GM12874 (cell line): ENCODE measurements around the gene MYBPC1.

ENCODE experiments used
- TF ChIP-seq, protein P1 (sequence below): IDR thresholded peaks from 2 replicates; pipeline ENCODE4 v1.5.1; 2011; ENCODE audit warnings: low read depth, mild to moderate bottlenecking, control low read depth, low read length, moderate library complexity; ENCODE audit not compliant: insufficient read depth

The MYBPC1 gene, protein sequence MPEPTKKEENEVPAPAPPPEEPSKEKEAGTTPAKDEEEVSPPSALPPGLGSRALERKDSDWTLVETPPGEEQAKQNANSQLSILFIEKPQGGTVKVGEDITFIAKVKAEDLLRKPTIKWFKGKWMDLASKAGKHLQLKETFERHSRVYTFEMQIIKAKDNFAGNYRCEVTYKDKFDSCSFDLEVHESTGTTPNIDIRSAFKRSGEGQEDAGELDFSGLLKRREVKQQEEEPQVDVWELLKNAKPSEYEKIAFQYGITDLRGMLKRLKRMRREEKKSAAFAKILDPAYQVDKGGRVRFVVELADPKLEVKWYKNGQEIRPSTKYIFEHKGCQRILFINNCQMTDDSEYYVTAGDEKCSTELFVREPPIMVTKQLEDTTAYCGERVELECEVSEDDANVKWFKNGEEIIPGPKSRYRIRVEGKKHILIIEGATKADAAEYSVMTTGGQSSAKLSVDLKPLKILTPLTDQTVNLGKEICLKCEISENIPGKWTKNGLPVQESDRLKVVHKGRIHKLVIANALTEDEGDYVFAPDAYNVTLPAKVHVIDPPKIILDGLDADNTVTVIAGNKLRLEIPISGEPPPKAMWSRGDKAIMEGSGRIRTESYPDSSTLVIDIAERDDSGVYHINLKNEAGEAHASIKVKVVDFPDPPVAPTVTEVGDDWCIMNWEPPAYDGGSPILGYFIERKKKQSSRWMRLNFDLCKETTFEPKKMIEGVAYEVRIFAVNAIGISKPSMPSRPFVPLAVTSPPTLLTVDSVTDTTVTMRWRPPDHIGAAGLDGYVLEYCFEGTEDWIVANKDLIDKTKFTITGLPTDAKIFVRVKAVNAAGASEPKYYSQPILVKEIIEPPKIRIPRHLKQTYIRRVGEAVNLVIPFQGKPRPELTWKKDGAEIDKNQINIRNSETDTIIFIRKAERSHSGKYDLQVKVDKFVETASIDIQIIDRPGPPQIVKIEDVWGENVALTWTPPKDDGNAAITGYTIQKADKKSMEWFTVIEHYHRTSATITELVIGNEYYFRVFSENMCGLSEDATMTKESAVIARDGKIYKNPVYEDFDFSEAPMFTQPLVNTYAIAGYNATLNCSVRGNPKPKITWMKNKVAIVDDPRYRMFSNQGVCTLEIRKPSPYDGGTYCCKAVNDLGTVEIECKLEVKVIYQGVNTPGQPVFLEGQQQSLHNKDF

DNA sequence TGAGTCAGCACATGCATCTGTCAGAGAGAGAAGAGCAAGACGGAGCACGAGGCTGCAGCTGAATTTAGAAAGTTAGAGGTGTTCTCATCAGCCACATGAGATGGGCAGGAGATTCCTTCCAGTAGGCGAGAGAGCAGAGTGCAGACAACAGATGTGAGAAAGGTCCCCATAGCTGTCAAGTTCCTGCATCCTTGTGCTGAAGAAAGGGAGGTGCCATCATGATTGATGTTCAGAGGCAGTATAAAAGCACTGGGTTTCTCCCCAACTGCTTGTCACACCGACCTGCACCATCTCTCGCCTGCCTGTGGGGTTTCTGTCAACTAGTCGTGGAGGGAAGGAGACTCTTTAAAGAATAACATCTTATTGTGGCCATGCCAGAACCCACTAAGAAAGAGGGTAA lies at the start of gene MYBPC1:
Gene MYBPC1, plus strand, starts transcription at position 272 of the 400 bp plus-strand sequence. Its CDS starts 100 bp downstream, at position 372.
- TF ChIP-seq, protein P1, sequence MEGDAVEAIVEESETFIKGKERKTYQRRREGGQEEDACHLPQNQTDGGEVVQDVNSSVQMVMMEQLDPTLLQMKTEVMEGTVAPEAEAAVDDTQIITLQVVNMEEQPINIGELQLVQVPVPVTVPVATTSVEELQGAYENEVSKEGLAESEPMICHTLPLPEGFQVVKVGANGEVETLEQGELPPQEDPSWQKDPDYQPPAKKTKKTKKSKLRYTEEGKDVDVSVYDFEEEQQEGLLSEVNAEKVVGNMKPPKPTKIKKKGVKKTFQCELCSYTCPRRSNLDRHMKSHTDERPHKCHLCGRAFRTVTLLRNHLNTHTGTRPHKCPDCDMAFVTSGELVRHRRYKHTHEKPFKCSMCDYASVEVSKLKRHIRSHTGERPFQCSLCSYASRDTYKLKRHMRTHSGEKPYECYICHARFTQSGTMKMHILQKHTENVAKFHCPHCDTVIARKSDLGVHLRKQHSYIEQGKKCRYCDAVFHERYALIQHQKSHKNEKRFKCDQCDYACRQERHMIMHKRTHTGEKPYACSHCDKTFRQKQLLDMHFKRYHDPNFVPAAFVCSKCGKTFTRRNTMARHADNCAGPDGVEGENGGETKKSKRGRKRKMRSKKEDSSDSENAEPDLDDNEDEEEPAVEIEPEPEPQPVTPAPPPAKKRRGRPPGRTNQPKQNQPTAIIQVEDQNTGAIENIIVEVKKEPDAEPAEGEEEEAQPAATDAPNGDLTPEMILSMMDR = no peak

- TF ChIP-seq, protein P1 = no peak
Measured at GRCh38 chr12:101551362-101552114, 43.2 kb upstream of the MYBPC1 start.

GRCh38 chr12:101552277-101552676 lies 42.5 kb upstream of the MYBPC1 start:
- TF ChIP-seq, protein P1 = no peak

GRCh38 chr12:101557094-101557493 lies 37.7 kb upstream of the MYBPC1 start:
- TF ChIP-seq, protein P1 = no peak

DNA sequence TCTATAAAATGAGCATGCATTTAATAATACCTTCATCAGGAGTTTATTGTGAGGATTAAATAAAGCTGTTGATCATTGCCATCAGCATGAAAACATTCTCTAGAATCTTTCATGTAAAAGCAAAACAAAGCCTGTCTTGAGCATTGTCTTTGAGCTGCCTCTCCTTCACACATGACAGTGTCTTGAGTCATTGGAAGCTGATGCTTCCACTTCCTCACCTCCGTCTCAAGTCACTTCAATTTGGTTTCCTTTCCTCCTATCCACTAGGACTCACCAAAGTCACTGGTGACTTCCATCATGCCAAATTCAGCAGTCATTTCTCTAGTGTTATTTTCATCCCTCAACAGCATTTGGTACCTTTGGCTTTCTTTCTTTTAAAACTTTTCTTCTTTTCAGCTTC lies 31.6 kb upstream of the MYBPC1 start:
- TF ChIP-seq, protein P1 = no peak

DNA sequence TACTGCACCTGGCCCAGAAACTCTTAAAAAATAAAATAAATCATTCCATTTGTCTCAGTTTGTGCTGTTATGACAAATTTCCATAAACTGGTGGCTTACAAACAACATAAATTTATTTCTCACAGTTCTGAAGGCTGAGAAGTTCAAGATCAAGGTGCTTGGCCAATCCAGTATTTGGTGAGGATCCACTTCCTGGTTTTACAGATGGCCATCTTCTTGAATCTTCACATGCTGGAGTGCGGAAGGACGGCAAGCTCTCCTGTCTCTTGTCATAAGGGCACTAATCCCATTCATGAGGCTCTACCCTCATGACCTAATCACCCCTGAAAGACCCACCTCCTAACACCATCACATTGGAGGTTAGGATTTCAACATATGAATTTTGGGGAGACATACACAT lies 29.9 kb upstream of the MYBPC1 start:
- TF ChIP-seq, protein P1 = no peak
